Measurements from ENCODE around the gene CACNA1A.

- TF ChIP-seq CTCF (IDR thresholded peaks at IDR 0.05) (no peak), POLR2A (IDR thresholded peaks at IDR 0.05) (no peak)
Observed at GRCh38 chr19:13301627-13302334, 204.5 kb downstream of the CACNA1A start.

Measured in esophagus squamous epithelium (tissue), 4 donors.